ENCODE measurements around the gene SYT7.

SYT7 gene

GRCh38 chr11:61555978-61556377 is 24.9 kb downstream of the SYT7 start:
- DNase-seq (ENCODE audit: low read depth) = no peak
- no peak for TF ChIP-seq CTCF (conservative IDR thresholded peaks at IDR 0.05; ENCODE audit: low read depth, low read length)
- H3K4me3 ChIP-seq (ENCODE audit: low read length) = no peak overlapping the region

- no peak for TF ChIP-seq CTCF (conservative IDR thresholded peaks at IDR 0.05; ENCODE audit: low read depth, low read length)
- H3K4me3 ChIP-seq (ENCODE audit: low read length) = no peak overlapping the region
- DNase-seq (ENCODE audit: low read depth) = no peak
Measured at GRCh38 chr11:61555051-61555969, 25.6 kb downstream of the SYT7 start.

- DNase-seq (ENCODE audit: low read depth) = no peak
- TF ChIP-seq CTCF (conservative IDR thresholded peaks at IDR 0.05; ENCODE audit: low read depth, low read length) = no peak
- no peak overlapping the region for H3K4me3 ChIP-seq (ENCODE audit: low read length)
Measured at GRCh38 chr11:61554172-61554988, 26.5 kb downstream of the SYT7 start.

GRCh38 chr11:61553373-61554171 is 27.3 kb downstream of the SYT7 start:
- H3K4me3 ChIP-seq (ENCODE audit: low read length) = no peak overlapping the region
- TF ChIP-seq CTCF (conservative IDR thresholded peaks at IDR 0.05; ENCODE audit: low read depth, low read length) = no peak
- no peak for DNase-seq (ENCODE audit: low read depth)

GRCh38 chr11:61552108-61552635 is 28.7 kb downstream of the SYT7 start:
- H3K4me3 ChIP-seq (ENCODE audit: low read length) = no peak overlapping the region
- TF ChIP-seq CTCF (conservative IDR thresholded peaks at IDR 0.05; ENCODE audit: low read depth, low read length) = no peak
- no peak for DNase-seq (ENCODE audit: low read depth)

GRCh38 chr11:61551634-61552033 is 29.2 kb downstream of the SYT7 start:
- no peak overlapping the region for H3K4me3 ChIP-seq (ENCODE audit: low read length)
- no peak for DNase-seq (ENCODE audit: low read depth)
- no peak for TF ChIP-seq CTCF (conservative IDR thresholded peaks at IDR 0.05; ENCODE audit: low read depth, low read length)
